Activated naive CD4-positive, alpha-beta T cell treated with anti-CD3 and anti-CD28 coated beads for 36 hours (primary cell): ENCODE data around the gene DEPP1. TPM values are rescaled to one million over a fixed set of nuclear protein-coding genes. Genes with fewer than 3 reads are reported as not detected.

Experiments
- CTCF ChIA-PET: fragments of 350-600 bp; sonication (Branson Sonifier 250); formaldehyde crosslinking; loops from one replicate; lab custom pipeline; 2021; ENCODE audit warnings: antibody characterized with exemption; lab: Charles Lee
- DNase-seq: peaks from one replicate; pipeline ENCODE4 v3.0.0-alpha.2; 2020
- H3K27ac Mint-ChIP-seq: one replicate; pipeline ENCODE4 v1.8.0; 2021; ENCODE audit warnings: mild to moderate bottlenecking, mixed read lengths
- H3K27me3 Mint-ChIP-seq: one replicate; pipeline ENCODE4 v1.8.0; 2021; ENCODE audit warnings: low read depth, mixed read lengths
- H3K36me3 Mint-ChIP-seq: one replicate; pipeline ENCODE4 v1.8.0; 2021; ENCODE audit warnings: low read depth, mixed read lengths
- H3K4me1 Mint-ChIP-seq: one replicate; pipeline ENCODE4 v1.8.0; 2021; ENCODE audit warnings: low read depth, mixed read lengths
- H3K4me3 Mint-ChIP-seq: one replicate; pipeline ENCODE4 v1.8.0; 2021; ENCODE audit warnings: mild to moderate bottlenecking, moderate library complexity, mixed read lengths
- H3K9me3 Mint-ChIP-seq: one replicate; pipeline ENCODE4 v1.8.0; 2021; ENCODE audit warnings: mixed read lengths
- intact Hi-C: fragments of 100-400 bp; cut with micrococcal nuclease; formaldehyde crosslinking; loops from one replicate; pipeline ENCODE4 v1.15.1; 2023
- total RNA-seq, 2 experiments: library from RNA; stranded (reverse); gene quantifications; one replicate each; pipeline ENCODE4 v1.2.3, GENCODE V29; 2021

The DEPP1 gene
- total RNA-seq, 2 experiments from 2014 or later = 2.4 to 3.2 TPM

DNA sequence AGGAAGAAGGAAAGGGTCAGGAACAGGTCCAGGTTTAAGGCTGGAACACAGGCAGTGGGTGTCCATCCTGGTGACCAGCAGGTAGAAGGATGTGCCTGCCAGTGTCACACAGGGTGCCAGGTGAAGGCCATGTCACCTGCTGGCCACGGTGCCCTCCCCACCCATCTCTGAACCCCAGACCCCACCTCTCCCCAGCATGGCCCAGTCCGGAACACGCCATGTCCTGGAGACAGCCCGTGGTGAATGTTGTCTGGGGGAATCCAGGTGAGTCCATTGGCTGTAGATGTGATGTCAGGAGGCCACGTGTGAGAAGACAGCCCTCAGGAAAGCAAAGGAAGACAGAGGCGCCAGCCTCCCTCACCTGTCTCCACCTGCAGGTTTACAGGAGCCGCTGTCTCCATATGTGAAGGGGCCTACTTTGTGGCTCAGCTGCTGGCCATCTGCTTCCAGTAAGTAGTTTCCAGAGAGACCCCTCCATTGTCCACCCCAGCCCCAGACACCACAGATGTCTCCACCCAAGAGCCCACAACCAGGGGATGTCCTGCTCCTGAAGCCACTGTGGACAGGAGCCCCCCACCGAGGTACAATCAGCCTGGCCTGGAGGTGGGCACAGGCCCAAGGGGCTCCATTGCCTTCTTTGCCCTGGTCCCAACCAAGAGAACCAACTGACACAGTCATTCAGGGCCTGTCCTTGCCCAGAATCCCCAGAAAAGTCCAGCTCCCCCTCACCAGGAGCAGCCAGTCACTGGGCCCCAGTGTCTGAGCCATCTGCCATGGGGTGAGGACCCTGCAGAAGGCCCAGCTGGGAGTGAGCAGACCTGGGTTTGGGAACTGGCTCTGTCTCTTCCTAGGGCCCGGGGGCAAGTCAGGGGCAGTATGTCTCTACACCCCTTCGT lies 46.7 kb downstream of the DEPP1 start:
- Mint-ChIP-seq H3K4me3 (no peak overlapping the region), H3K9me3 (no peaks in the 10 kb centered on the region), H3K4me1 (peaks cover 7% of the 10 kb centered on the region), H3K27ac (no peak overlapping the region), H3K36me3 (no peaks in the 10 kb centered on the region), H3K27me3 (no peaks in the 10 kb centered on the region)
- CTCF ChIA-PET = interaction anchor here (0.5 to 3.4 kb wide), 18 partner anchors 9 to 317 kb away, joined by 3 to 35 read pairs (median 4); no protein-coding TSS in a partner anchor
- DNase-seq = no peak
- intact Hi-C loops = loop anchor here (1.0 to 10.0 kb wide), 4 partner anchors 27 to 303 kb away; partner anchors contain the start of gene RASSF4

- intact Hi-C loops = loop anchor here (10.0 kb wide), 1 partner anchor 304 kb away; no protein-coding TSS in a partner anchor
- Mint-ChIP-seq H3K9me3 (no peaks in the 10 kb centered on the region), H3K36me3 (no peaks in the 10 kb centered on the region), H3K27me3 (no peaks in the 10 kb centered on the region), H3K27ac (no peak overlapping the region), H3K4me1 (peaks cover 5% of the 10 kb centered on the region), H3K4me3 (no peak overlapping the region)
- DNase-seq = no peak
- CTCF ChIA-PET = interaction anchor here (0.6 to 2.4 kb wide), 4 partner anchors 18 to 72 kb away, joined by 3 to 12 read pairs (median 6); no protein-coding TSS in a partner anchor
Observed at GRCh38 chr10:44930904-44931620, 47.5 kb downstream of the DEPP1 start.

GRCh38 chr10:44929356-44930255 lies 49.0 kb downstream of the DEPP1 start:
- Mint-ChIP-seq H3K4me3 (no peak overlapping the region), H3K27ac (no peak overlapping the region), H3K36me3 (no peaks in the 10 kb centered on the region), H3K27me3 (no peaks in the 10 kb centered on the region), H3K4me1 (no peaks in the 10 kb centered on the region), H3K9me3 (no peaks in the 10 kb centered on the region)
- CTCF ChIA-PET = interaction anchor here (1.2 kb wide), 1 partner anchor 61 kb away, joined by 3 read pairs; no protein-coding TSS in a partner anchor
- no peak for DNase-seq
- intact Hi-C loops = loop anchor here (10.0 kb wide), 1 partner anchor 305 kb away; no protein-coding TSS in a partner anchor

- no peak overlapping the region for H3K27ac Mint-ChIP-seq
- intact Hi-C loops = no loop called here
- no peaks in the 10 kb centered on the region for H3K27me3 Mint-ChIP-seq
- H3K4me1 Mint-ChIP-seq = no peaks in the 10 kb centered on the region
- H3K9me3 Mint-ChIP-seq = no peaks in the 10 kb centered on the region
- H3K36me3 Mint-ChIP-seq = no peaks in the 10 kb centered on the region
- CTCF ChIA-PET = no interaction called here
- DNase-seq = no peak
- H3K4me3 Mint-ChIP-seq = no peak overlapping the region
Observed at GRCh38 chr10:44928462-44928861, 50.1 kb downstream of the DEPP1 start.

DNA sequence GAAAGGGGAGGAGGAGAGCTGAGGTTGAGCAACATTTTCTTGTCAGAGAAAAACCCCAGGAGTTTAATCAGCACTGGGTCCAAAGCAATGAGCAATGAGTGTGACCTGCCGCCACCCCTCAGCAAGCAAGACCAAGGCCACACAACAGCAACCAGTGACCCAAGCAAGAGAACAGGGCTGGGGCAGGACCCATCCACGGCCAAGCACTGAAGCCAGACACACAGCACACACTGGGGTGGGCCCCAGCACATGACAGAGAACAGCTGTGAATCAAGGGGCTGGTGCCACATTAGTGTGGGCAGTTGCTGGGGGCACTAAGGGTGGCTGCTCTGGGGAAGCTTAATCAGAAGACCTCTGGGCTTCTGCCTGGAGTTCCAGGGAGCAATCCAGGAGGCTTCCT lies 51.3 kb downstream of the DEPP1 start:
- intact Hi-C loops = no loop called here
- Mint-ChIP-seq H3K36me3 (no peaks in the 10 kb centered on the region), H3K27me3 (no peaks in the 10 kb centered on the region), H3K9me3 (no peaks in the 10 kb centered on the region), H3K4me3 (no peak overlapping the region), H3K4me1 (no peaks in the 10 kb centered on the region), H3K27ac (no peak overlapping the region)
- DNase-seq = no peak
- CTCF ChIA-PET = no interaction called here

GRCh38 chr10:44926751-44927351 lies 51.8 kb downstream of the DEPP1 start:
- H3K27me3 Mint-ChIP-seq = no peaks in the 10 kb centered on the region
- H3K27ac Mint-ChIP-seq = no peak overlapping the region
- H3K4me3 Mint-ChIP-seq = no peak overlapping the region
- intact Hi-C loops = no loop called here
- CTCF ChIA-PET = no interaction called here
- no peaks in the 10 kb centered on the region for H3K36me3 Mint-ChIP-seq
- no peaks in the 10 kb centered on the region for H3K4me1 Mint-ChIP-seq
- no peaks in the 10 kb centered on the region for H3K9me3 Mint-ChIP-seq
- no peak for DNase-seq

Other genes starting within 250 kb of the DEPP1 start
- gene TMEM72, start 67.5 kb downstream of the DEPP1 start, total RNA-seq = not detected
- gene RASSF4, start 19.0 kb downstream of the DEPP1 start, total RNA-seq = 1 to 10 TPM; 1.1 to 2.2 TPM
- 10 to 100 TPM; 18.7 to 19.5 TPM for gene ZNF22, start 22.1 kb upstream of the DEPP1 start, total RNA-seq